Neural progenitor cell (in vitro differentiated cells): ENCODE data around the gene ALLC. TPM values are rescaled to one million over a fixed set of nuclear protein-coding genes. Genes with fewer than 3 reads are reported as not detected.

Experiments
- DNase-seq: peaks from one replicate; pipeline ENCODE4 v3.0.0-alpha.2; 2016; ENCODE audit warnings: low spot score
- H2AFZ ChIP-seq: fragments of 200-600 bp; sonication (generic); replicated peaks from 2 replicates; pipeline ENCODE4 v1.6.1; 2016; ENCODE audit warnings: antibody characterized with exemption
- H3F3A ChIP-seq: fragments of 200-600 bp; sonication (generic); 2 replicates; pipeline ENCODE4 v1.6.1; 2016; ENCODE audit warnings: antibody characterized with exemption, low read depth
- H3K27ac ChIP-seq: fragments of 200-600 bp; sonication (generic); 2 replicates; pipeline ENCODE4 v1.5.1; 2016; ENCODE audit warnings: mild to moderate bottlenecking
- H3K27me3 ChIP-seq: fragments of 200-600 bp; sonication (generic); 2 replicates; pipeline ENCODE4 v1.6.1; 2016; ENCODE audit warnings: mild to moderate bottlenecking, moderate library complexity
- H3K36me3 ChIP-seq: fragments of 200-600 bp; sonication (generic); 2 replicates; pipeline ENCODE4 v1.5.1; 2016
- H3K4me1 ChIP-seq: fragments of 200-600 bp; sonication (generic); 2 replicates; pipeline ENCODE4 v1.6.1; 2016; ENCODE audit warnings: mixed run types
- H3K4me2 ChIP-seq: fragments of 200-600 bp; sonication (generic); 2 replicates; pipeline ENCODE4 v1.6.1; 2016
- H3K4me3 ChIP-seq: fragments of 200-600 bp; sonication (generic); 2 replicates; pipeline ENCODE4 v1.5.1; 2016
- H3K79me2 ChIP-seq: fragments of 200-600 bp; sonication (generic); 2 replicates; pipeline ENCODE4 v1.6.1; 2016; ENCODE audit warnings: low read depth
- H3K9ac ChIP-seq: fragments of 200-600 bp; sonication (generic); 2 replicates; pipeline ENCODE4 v1.6.1; 2016
- H3K9me3 ChIP-seq: fragments of 200-600 bp; sonication (generic); 2 replicates; pipeline ENCODE4 v1.5.1; 2016; ENCODE audit warnings: low read depth
- H4K20me1 ChIP-seq: fragments of 200-600 bp; sonication (generic); 2 replicates; pipeline ENCODE4 v1.6.1; 2016; ENCODE audit warnings: low read depth
- H3K27ac Mint-ChIP-seq: 3 replicates; pipeline ENCODE4 v1.8.0; 2021; ENCODE audit warnings: mixed read lengths
- H3K27me3 Mint-ChIP-seq: 2 replicates; pipeline ENCODE4 v1.8.0; 2022; ENCODE audit warnings: low read depth, mild to moderate bottlenecking, inconsistent platforms, moderate library complexity, mixed read lengths; ENCODE audit not compliant: insufficient read depth
- H3K36me3 Mint-ChIP-seq: 3 replicates; pipeline ENCODE4 v1.8.0; 2021; ENCODE audit warnings: mixed read lengths
- H3K4me1 Mint-ChIP-seq: 3 replicates; pipeline ENCODE4 v1.8.0; 2021; ENCODE audit warnings: mixed read lengths
- H3K4me3 Mint-ChIP-seq: 3 replicates; pipeline ENCODE4 v1.8.0; 2021; ENCODE audit warnings: mild to moderate bottlenecking, moderate library complexity, mixed read lengths
- H3K9me3 Mint-ChIP-seq: 3 replicates; pipeline ENCODE4 v1.8.0; 2020; ENCODE audit warnings: mixed read lengths
- CTCF ChIP-seq: fragments of 200-600 bp; sonication (generic); IDR thresholded peaks from 2 replicates; pipeline ENCODE4 v1.5.1; 2017; ENCODE audit warnings: antibody characterized with exemption, mild to moderate bottlenecking
- EZH2 ChIP-seq: fragments of 200-600 bp; sonication (generic); IDR thresholded peaks from 2 replicates; pipeline ENCODE4 v1.6.1; 2017; ENCODE audit warnings: antibody characterized with exemption, mild to moderate bottlenecking, moderate library complexity
- EZH2phosphoT487 ChIP-seq: fragments of 200-600 bp; sonication (generic); IDR thresholded peaks from 2 replicates; pipeline ENCODE4 v1.6.1; 2017; ENCODE audit warnings: antibody characterized with exemption
- total RNA-seq: library from RNA; depleted of rRNA; stranded (reverse); fragments of >200 nt; gene quantifications from 2 replicates; pipeline ENCODE4 v1.2.3, GENCODE V29; 2015; ENCODE audit warnings: low replicate concordance

The ALLC gene
- total RNA-seq, 1 donor from 2014 or later, result not detected

GRCh38 chr2:3670941-3671340 is 12.9 kb downstream of the ALLC start:
- Histone ChIP-seq H3K4me3 (no peak overlapping the region), H2AFZ (no peak overlapping the region), H3K79me2 (no peaks in the 10 kb centered on the region), H3K9me3 (no peaks in the 10 kb centered on the region), H3K4me2 (no peak overlapping the region), H3K36me3 (no peaks in the 10 kb centered on the region), H3K9ac (no peak overlapping the region), H4K20me1 (no peaks in the 10 kb centered on the region), H3K27me3 (no peaks in the 10 kb centered on the region), H3F3A (no peaks in the 10 kb centered on the region), H3K27ac (no peak overlapping the region), H3K4me1 (no peaks in the 10 kb centered on the region)
- no peak for TF ChIP-seq EZH2phosphoT487
- TF ChIP-seq CTCF, result no peak
- no peak for TF ChIP-seq EZH2
- Mint-ChIP-seq H3K9me3 (peaks cover 8% of the 10 kb centered on the region), H3K4me3 (no peak overlapping the region), H3K36me3 (no peaks in the 10 kb centered on the region), H3K27me3 (peaks cover 12% of the 10 kb centered on the region), H3K4me1 (peaks cover 11% of the 10 kb centered on the region), H3K27ac (no peak overlapping the region)
- no peak for DNase-seq

DNA sequence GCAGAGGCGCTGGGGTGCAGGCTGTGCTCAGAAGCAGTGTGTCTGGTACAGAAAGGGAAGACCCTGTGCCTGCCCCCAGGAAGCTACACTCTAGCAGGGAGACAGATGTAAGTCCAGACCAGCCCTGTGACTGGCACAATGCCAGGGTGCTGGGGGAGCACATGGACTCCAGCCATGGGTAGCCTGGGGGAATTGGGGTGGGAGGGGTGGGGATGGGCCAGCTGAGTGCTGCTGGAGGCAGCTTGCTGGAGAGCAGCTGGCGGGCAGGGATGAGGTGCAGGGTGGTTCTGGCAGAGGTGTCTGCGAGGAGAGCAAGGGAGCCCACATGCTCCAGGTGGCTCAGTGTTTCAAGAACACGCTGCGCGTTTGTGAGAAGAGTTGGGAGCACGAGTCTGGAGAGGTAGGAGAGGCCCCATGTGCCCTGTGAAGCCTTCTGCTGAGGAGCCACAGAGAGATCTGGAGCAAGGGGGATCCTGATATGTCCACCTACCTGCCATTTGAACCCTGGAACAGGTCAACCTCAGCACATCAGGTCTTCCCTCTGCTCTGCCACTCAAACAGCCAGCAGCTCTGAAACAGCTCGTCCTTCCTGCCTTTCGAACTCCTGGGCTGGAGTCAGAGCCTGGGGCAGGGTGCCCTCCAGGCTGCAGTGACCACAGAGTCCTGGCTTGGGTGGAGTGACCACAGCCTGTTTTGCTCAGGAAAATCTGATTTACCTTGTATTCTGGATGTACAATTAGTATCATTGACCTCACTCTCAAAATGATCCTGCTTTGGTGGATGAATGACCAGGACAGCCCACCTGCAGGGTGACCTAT is 15.1 kb downstream of the ALLC start:
- H3K36me3 Mint-ChIP-seq, result no peaks in the 10 kb centered on the region
- TF ChIP-seq EZH2phosphoT487 (no peak), CTCF (no peak), EZH2 (no peak)
- Histone ChIP-seq H3K27me3 (no peaks in the 10 kb centered on the region), H3K36me3 (no peaks in the 10 kb centered on the region), H3K79me2 (no peaks in the 10 kb centered on the region), H3K9ac (no peak overlapping the region), H4K20me1 (no peaks in the 10 kb centered on the region), H2AFZ (no peak overlapping the region), H3K4me2 (no peak overlapping the region), H3F3A (no peaks in the 10 kb centered on the region), H3K4me1 (no peaks in the 10 kb centered on the region), H3K9me3 (no peaks in the 10 kb centered on the region), H3K4me3 (no peak overlapping the region), H3K27ac (no peak overlapping the region)
- peaks cover 3% of the 10 kb centered on the region for H3K4me1 Mint-ChIP-seq
- no peak for DNase-seq
- no peak overlapping the region for H3K4me3 Mint-ChIP-seq
- no peak overlapping the region for H3K27ac Mint-ChIP-seq
- H3K9me3 Mint-ChIP-seq, result peaks cover 8% of the 10 kb centered on the region
- peaks cover 19% of the 10 kb centered on the region for H3K27me3 Mint-ChIP-seq

- Histone ChIP-seq H4K20me1 (no peaks in the 10 kb centered on the region), H3K79me2 (no peaks in the 10 kb centered on the region), H3K4me2 (no peak overlapping the region), H2AFZ (no peak overlapping the region), H3K9me3 (no peaks in the 10 kb centered on the region), H3K27ac (no peak overlapping the region), H3K4me3 (no peak overlapping the region), H3K4me1 (no peaks in the 10 kb centered on the region), H3F3A (no peaks in the 10 kb centered on the region), H3K27me3 (no peaks in the 10 kb centered on the region), H3K36me3 (no peaks in the 10 kb centered on the region), H3K9ac (no peak overlapping the region)
- Mint-ChIP-seq H3K27ac (no peak overlapping the region), H3K4me3 (no peak overlapping the region), H3K27me3 (peaks cover 17% of the 10 kb centered on the region), H3K36me3 (no peaks in the 10 kb centered on the region), H3K4me1 (peaks cover 3% of the 10 kb centered on the region), H3K9me3 (peaks cover 6% of the 10 kb centered on the region)
- TF ChIP-seq CTCF, result no peak
- no peak for TF ChIP-seq EZH2phosphoT487
- no peak for TF ChIP-seq EZH2
- no peak for DNase-seq
These were observed 16.3 kb downstream of the ALLC start for GRCh38 chr2:3674066-3674845.
